ENCODE data around the gene DOLPP1. TPM values are rescaled to one million over a fixed set of nuclear protein-coding genes. Genes with fewer than 3 reads are reported as not detected.
"Not testable (repeated sequence)": the region's sequence is repeated elsewhere in the genome, so short reads cannot be mapped to it uniquely, and the experiment has no call there.

DOLPP1 gene
- total RNA-seq, 1 experiment from 2014 or later: 18.5 TPM

- Mint-ChIP-seq H3K9me3 (ENCODE audit: unreplicated experiment) (no peaks in the 10 kb centered on the region), H3K36me3 (ENCODE audit: insufficient read depth, unreplicated experiment) (peaks cover 48% of the 10 kb centered on the region), H3K27me3 (ENCODE audit: insufficient read depth, unreplicated experiment) (no peaks in the 10 kb centered on the region), H3K4me3 (ENCODE audit: unreplicated experiment) (no peak overlapping the region), H3K4me1 (ENCODE audit: insufficient read depth, unreplicated experiment) (peaks cover 10% of the 10 kb centered on the region), H3K27ac (ENCODE audit: low read depth, unreplicated experiment) (peak overlapping the region; percentile 12)
- DNase-seq (ENCODE audit: unreplicated experiment): no peak
- POLR2A ChIA-PET: interaction anchor here (0.6 to 2.6 kb wide), 5 partner anchors 8 to 421 kb away, joined by 3 to 13 read pairs (median 3); partner anchors contain the start of genes CRAT and PTPA
- BruUV-seq (replicated peaks): no TSS peak
- TF ChIP-seq, protein P1, sequence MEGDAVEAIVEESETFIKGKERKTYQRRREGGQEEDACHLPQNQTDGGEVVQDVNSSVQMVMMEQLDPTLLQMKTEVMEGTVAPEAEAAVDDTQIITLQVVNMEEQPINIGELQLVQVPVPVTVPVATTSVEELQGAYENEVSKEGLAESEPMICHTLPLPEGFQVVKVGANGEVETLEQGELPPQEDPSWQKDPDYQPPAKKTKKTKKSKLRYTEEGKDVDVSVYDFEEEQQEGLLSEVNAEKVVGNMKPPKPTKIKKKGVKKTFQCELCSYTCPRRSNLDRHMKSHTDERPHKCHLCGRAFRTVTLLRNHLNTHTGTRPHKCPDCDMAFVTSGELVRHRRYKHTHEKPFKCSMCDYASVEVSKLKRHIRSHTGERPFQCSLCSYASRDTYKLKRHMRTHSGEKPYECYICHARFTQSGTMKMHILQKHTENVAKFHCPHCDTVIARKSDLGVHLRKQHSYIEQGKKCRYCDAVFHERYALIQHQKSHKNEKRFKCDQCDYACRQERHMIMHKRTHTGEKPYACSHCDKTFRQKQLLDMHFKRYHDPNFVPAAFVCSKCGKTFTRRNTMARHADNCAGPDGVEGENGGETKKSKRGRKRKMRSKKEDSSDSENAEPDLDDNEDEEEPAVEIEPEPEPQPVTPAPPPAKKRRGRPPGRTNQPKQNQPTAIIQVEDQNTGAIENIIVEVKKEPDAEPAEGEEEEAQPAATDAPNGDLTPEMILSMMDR (IDR thresholded peaks at IDR 0.05; ENCODE audit: unreplicated experiment): no peak
- intact Hi-C loops (cut with micrococcal nuclease): no loop called here
- CTCF ChIA-PET: interaction anchor here (0.6 to 2.8 kb wide), 2 partner anchors 9 to 13 kb away, joined by 3 to 16 read pairs; no protein-coding TSS in a partner anchor
These were observed 41.2 kb downstream of the DOLPP1 start for GRCh38 chr9:129122133-129122532.

DNA sequence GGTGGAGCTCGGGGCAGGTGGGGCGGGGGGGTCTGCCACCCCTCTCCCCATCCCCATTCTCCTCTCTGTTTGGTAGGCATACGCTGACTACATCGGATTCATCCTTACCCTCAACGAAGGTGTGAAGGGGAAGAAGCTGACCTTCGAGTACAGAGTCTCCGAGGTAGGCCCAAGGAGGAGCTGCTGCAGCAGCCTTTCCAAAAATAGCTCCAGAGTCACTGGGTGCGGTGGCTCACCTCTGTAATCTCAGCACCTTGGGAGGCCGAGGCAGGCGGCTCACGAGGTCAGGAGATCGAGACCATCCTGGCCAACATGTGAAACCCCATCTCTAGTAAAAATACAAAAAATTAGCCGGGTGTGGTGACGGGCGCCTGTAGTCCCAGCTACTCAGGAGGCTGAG lies 42.1 kb downstream of the DOLPP1 start:
- ChIA-PET CTCF (interaction anchor here (0.6 to 2.8 kb wide), 2 partner anchors 9 to 168 kb away, joined by 3 to 16 read pairs; no protein-coding TSS in a partner anchor), POLR2A (interaction anchor here (0.9 to 2.6 kb wide), 2 partner anchors 9 kb away, joined by 3 to 13 read pairs; no protein-coding TSS in a partner anchor)
- H3K4me3 Mint-ChIP-seq (ENCODE audit: unreplicated experiment); DNase-seq (ENCODE audit: unreplicated experiment); H3K27ac Mint-ChIP-seq (ENCODE audit: low read depth, unreplicated experiment); intact Hi-C loops (cut with micrococcal nuclease); BruUV-seq (replicated peaks); H3K27me3 Mint-ChIP-seq (ENCODE audit: insufficient read depth, unreplicated experiment); H3K9me3 Mint-ChIP-seq (ENCODE audit: unreplicated experiment): not testable (repeated sequence)
- peaks cover 51% of the 10 kb centered on the region for H3K36me3 Mint-ChIP-seq (ENCODE audit: insufficient read depth, unreplicated experiment)
- H3K4me1 Mint-ChIP-seq (ENCODE audit: insufficient read depth, unreplicated experiment): peaks cover 10% of the 10 kb centered on the region

- Mint-ChIP-seq H3K36me3 (ENCODE audit: insufficient read depth, unreplicated experiment) (peaks cover 62% of the 10 kb centered on the region), H3K4me3 (ENCODE audit: unreplicated experiment) (no peak overlapping the region), H3K27ac (ENCODE audit: low read depth, unreplicated experiment) (peak overlapping the region; percentile 16), H3K27me3 (ENCODE audit: insufficient read depth, unreplicated experiment) (no peaks in the 10 kb centered on the region), H3K4me1 (ENCODE audit: insufficient read depth, unreplicated experiment) (peaks cover 10% of the 10 kb centered on the region), H3K9me3 (ENCODE audit: unreplicated experiment) (no peaks in the 10 kb centered on the region)
- no TSS peak for BruUV-seq (replicated peaks)
- POLR2A ChIA-PET: interaction anchor here (0.7 to 2.9 kb wide), 8 partner anchors 11 to 500 kb away, joined by 3 to 20 read pairs (median 6); partner anchors contain the start of genes CRAT, IER5L and PTPA
- DNase-seq (ENCODE audit: unreplicated experiment): no peak
- intact Hi-C loops (cut with micrococcal nuclease): loop anchor here (1.0 kb wide), 1 partner anchor 16 kb away; no protein-coding TSS in a partner anchor
- TF ChIP-seq, protein P1 (IDR thresholded peaks at IDR 0.05; ENCODE audit: unreplicated experiment): no peak
- CTCF ChIA-PET: interaction anchor here (0.6 to 2.8 kb wide), 5 partner anchors 9 to 615 kb away, joined by 3 to 12 read pairs (median 3); no protein-coding TSS in a partner anchor
These were observed 43.7 kb downstream of the DOLPP1 start for GRCh38 chr9:129124506-129125069.

DNA sequence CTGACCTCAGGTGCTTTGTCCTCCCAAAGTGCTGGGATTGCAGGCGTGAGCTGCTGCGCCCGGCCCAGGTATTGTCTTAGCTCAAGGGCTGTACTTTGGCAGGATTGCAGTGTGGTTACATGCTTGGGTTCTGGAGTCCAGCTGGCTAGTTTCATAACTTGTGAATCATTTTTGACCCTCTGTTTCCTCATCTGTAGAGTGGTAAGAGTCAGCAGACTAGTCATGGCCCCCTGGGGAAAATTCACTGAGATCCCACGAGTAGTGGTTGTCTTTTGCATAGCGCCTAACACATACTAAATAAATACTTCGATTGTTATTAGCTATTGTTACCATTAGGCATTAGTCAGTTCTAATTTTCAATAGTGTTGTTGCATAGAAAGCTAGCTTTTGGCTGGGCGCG lies 44.6 kb downstream of the DOLPP1 start:
- DNase-seq (ENCODE audit: unreplicated experiment): peak; percentile 97
- ChIA-PET POLR2A (interaction anchor here (0.7 to 2.9 kb wide), 12 partner anchors 12 to 501 kb away, joined by 3 to 20 read pairs (median 4); partner anchors contain the start of genes CRAT, IER5L and PTPA), CTCF (interaction anchor here (0.5 to 2.8 kb wide), 8 partner anchors 9 to 1602 kb away, joined by 3 to 12 read pairs (median 4); no protein-coding TSS in a partner anchor)
- BruUV-seq (replicated peaks): no TSS peak
- H3K36me3 Mint-ChIP-seq (ENCODE audit: insufficient read depth, unreplicated experiment): peaks cover 63% of the 10 kb centered on the region
- no peaks in the 10 kb centered on the region for H3K27me3 Mint-ChIP-seq (ENCODE audit: insufficient read depth, unreplicated experiment)
- peaks cover 10% of the 10 kb centered on the region for H3K4me1 Mint-ChIP-seq (ENCODE audit: insufficient read depth, unreplicated experiment)
- no peaks in the 10 kb centered on the region for H3K9me3 Mint-ChIP-seq (ENCODE audit: unreplicated experiment)
- peak overlapping the region; percentile 16 for H3K27ac Mint-ChIP-seq (ENCODE audit: low read depth, unreplicated experiment)
- intact Hi-C loops (cut with micrococcal nuclease): loop anchor here (1.0 kb wide), 1 partner anchor 15 kb away; no protein-coding TSS in a partner anchor
- TF ChIP-seq, protein P1 (IDR thresholded peaks at IDR 0.05; ENCODE audit: unreplicated experiment): no peak
- no peak overlapping the region for H3K4me3 Mint-ChIP-seq (ENCODE audit: unreplicated experiment)
